Kasumi-1 (cell line): Measurements from ENCODE around the gene OTX1.
A peak's percentile ranks its signal among the peaks of the same experiment; 100 is the strongest.
"Not testable (repeated sequence)": the region's sequence is repeated elsewhere in the genome, so short reads cannot be mapped to it uniquely, and the experiment has no call there.

Experiments
- DNase-seq, 2 experiments: peaks; one replicate each; lab custom pipeline; 2025; lab: John Stamatoyannopoulos, UW

OTX1 gene

DNA sequence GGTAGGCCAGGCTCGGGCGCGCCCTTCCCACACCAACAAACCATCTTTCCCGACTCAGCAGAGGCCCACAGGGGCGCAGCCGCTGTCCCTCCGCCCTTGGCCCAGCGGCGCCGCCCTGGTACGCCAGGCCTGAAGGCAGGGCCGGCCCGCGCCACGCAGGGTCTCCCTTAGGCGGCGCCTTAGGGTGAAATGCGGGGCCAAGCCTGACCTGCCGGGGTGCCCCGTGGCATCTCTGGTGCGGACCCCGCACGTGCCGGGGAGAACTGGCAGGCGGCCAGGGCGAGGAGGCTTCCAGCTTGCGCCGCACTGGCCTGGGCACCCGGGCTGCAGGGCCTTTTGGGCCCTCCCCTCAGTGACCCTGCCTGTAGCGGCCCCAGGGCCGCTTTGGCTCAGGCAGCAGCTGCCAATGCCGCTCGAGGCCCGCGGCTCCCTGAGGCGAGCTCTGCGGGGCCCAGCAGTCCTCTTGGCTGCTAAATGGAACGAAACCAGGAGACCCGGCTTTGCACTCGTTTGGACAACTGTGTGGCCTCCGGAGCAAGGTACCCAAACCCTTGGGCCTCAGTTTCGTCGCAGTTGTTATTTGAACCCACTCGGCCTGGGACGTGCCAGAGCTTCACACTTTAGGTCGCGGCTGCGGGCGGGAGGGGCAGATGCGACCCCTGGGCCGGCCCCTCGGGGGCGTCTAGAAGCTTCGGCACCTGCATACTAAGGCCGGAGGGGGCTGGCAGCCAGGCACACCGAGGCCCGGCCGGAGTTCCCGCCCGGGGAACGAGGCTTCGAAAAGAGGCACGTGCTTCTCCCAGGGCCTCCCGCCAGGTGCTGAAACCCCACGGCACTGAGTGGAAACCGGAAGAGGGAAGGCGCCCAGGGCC lies 8.5 kb downstream of the OTX1 start:
- no peak for DNase-seq

- DNase-seq, result peak; percentile 24 to 72
Measured at GRCh38 chr2:63059793-63060471, 9.3 kb downstream of the OTX1 start.

DNA sequence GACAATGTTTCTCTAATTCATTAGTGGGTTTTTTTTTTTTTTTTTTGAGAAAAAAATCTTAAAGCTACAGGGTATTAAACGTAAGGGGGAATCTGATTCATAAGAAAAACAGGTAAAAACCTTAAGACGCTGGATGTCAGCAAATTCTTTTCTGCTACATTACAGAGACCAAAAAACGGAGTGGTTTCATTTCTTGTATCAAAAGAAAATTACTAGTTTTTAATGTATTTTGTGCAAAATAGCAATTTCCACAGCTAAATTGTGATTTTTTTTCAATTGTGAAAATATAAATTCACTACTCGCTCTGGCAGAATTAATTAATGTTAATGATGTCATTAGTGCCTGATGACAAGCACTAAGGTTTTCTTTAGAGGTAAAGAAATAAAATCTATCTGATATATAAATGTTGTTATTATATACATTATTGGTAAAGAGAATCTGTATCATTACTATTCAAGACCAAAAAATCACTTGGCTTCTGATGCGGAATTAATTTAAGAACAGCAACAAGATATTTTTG lies 9.9 kb downstream of the OTX1 start:
- DNase-seq, result no peak

DNA sequence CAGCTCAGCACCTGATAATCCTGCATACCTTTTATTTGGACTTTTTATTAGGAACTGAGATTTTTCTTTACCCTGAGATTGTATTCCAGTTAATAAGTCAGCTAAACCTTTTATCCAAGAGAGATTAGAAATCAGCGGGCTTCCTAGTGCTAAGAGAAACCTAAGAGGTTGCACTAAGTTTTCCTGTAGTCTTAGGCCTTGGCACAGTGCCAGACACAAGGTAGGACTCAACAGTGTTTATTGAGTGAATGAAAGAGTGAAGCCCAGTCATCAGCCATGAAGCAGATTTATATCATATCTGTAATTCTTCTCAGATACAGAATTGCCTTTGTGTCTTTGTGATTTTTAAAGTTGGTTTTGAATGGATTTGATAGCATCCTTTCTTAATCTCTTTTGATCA lies 13.6 kb downstream of the OTX1 start:
- no peak for DNase-seq

GRCh38 chr2:63064661-63065060 lies 14.0 kb downstream of the OTX1 start:
- no peak for DNase-seq

GRCh38 chr2:63066265-63066664 lies 15.6 kb downstream of the OTX1 start:
- no peak for DNase-seq

DNA sequence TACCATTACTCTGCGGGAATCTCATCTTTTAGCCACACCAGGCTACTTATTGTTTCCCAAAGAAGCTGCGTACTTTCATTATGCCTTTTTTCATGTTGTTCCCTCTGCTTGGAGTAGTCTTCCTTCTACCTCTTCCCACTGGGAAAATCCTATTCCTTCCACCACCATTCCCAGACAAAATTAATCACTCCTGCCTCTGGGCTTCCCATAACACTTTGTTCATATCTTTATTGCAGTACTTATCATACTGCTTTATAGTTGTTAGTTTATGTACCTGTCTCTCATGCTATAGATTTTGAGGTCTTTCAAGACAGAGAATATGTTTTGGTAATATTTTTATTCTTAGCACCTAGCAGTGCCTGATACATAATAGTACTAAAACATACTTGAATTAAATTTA lies 16.2 kb downstream of the OTX1 start:
- no peak for DNase-seq

DNA sequence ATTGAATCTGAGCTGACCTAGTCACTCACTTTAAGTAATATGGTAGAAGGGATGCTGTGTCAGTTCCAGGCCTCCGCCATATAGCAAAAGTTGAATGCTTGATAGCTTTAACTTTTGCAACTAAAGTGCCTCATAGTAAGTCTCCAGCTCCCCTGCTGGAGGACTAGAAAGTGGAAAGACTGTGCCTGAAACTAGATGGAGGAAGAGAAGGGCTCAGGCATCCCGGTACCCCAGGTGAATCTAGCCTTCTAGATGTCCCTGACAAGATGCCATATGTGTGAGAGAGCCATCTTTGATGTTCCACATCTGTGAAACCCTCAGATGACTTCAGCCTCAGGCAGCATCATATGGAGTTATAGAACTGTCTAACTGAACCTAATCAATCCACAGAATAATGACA lies 21.0 kb downstream of the OTX1 start:
- DNase-seq, result no peak

DNA sequence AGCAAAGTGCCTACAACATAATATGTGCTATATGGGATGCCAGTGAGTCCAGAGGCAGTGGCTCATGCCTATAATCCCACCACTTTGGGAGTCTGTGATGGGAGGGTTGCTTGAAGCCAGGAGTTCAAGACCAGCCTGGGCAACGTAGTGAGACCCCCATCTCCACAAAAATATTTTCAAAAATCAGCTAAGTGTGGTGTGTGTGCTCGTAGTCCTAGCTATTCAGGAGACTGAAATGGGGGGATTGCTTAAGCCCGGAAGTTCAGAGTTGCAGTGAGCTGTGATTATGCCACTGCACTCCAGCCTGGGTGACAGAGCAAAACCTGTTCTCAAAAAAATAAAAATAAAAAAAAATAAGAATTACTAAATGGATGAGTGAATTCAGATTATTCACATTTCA lies 23.4 kb downstream of the OTX1 start:
- DNase-seq, result no peak

GRCh38 chr2:63074399-63074798 lies 23.8 kb downstream of the OTX1 start:
- DNase-seq, result not testable (repeated sequence)

- peak; percentile 74 to 79 for DNase-seq
Measured at GRCh38 chr2:63078852-63079606, 28.4 kb downstream of the OTX1 start.

GRCh38 chr2:63081404-63081803 lies 30.8 kb downstream of the OTX1 start:
- DNase-seq, result no peak

DNA sequence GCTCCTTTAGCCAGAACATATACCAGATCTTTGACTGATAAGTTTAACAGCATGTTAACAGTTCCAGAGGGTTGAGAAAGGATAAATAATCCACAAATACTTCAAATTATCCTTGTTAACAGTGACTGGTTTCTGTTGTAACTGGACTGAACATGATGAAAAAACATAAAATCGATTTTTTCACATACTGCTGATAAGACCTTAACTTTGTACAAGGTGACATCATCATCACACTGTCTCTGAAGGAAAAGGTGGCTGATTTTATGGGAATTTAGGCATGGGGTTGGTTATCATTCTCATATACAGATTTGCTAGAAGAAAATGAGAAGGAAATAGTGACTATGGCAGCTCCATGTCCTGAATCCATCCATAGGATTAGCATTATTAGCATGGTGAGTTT lies 36.1 kb downstream of the OTX1 start:
- DNase-seq, result no peak

GRCh38 chr2:63092401-63092800 lies 41.8 kb downstream of the OTX1 start:
- no peak for DNase-seq

GRCh38 chr2:63092857-63093256 lies 42.2 kb downstream of the OTX1 start:
- DNase-seq, result no peak

DNA sequence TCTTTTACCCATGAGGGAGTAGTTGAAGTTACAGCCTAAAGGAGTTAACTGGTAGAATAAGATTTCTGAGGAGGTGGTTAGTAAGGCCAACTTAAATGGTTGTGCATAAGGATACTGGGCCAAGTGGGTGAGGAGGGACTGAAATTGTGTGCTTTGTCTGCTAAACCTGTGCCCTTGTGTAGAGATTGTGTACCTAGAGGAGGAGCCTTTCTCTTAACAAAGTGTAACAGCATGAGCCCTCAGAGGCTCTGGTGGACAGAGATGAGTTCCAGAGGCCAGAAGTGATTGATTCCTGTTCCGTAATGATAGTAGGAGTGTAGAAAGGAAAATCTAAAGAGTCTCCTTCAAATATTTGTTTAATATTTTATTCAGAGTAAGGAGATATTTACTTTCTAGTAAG lies 42.9 kb downstream of the OTX1 start:
- no peak for DNase-seq

DNA sequence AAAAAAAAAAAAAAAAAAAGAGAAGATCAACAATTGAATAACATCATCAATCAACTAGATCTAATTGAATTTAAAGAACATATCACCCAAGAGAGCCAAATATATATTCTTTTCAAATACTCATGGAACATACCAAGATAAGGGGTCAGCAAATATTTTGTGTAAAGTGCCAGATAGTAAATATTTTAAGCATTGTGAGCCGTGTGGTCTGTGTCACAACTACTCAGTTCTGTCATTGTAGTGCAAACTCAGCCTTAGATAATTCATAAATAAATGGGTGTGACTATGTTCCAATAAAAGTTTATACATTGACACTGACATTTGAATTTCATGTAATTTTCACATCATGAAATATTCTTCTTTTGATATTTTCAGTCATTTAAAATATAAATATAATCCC lies 45.9 kb downstream of the OTX1 start:
- no peak for DNase-seq

- no peak for DNase-seq
Measured at GRCh38 chr2:63099032-63099431, 48.4 kb downstream of the OTX1 start.

GRCh38 chr2:63101954-63102353 lies 51.3 kb downstream of the OTX1 start:
- no peak for DNase-seq

- DNase-seq, result no peak
Measured at GRCh38 chr2:63104482-63104881, 53.9 kb downstream of the OTX1 start.
